Lung (tissue), 12 donors: Measurements from ENCODE around the gene SEMA4B. TPM values are rescaled to one million over a fixed set of nuclear protein-coding genes. Genes with fewer than 3 reads are reported as not detected.

ENCODE experiments used
- ATAC-seq: fragments of 200-7000 bp; cut with Tn5 transposase; one replicate; pipeline ENCODE4 v1.9.1; 2020; ENCODE audit warnings: moderate number of reproducible peaks; ENCODE audit not compliant: insufficient read depth, low FRiP score
- DNase-seq, 3 donors: peaks; one replicate each; pipeline ENCODE4 v3.0.0-alpha.2; 2013 to 2017
- H3K27ac ChIP-seq, 2 donors: one replicate each; pipeline ENCODE4 v1.5.1; 2013; ENCODE audit warnings: mild to moderate bottlenecking in 2 of 2, moderate library complexity in 2 of 2, control low read depth in 1 of 2, inconsistent platforms in 1 of 2, low read depth in 1 of 2, low read length in 1 of 2
- H3K27me3 ChIP-seq, 3 donors: one replicate each; pipeline ENCODE4 v1.5.1; 2013; ENCODE audit warnings: low read length in 2 of 3; ENCODE audit not compliant: control insufficient read depth in 3 of 3, insufficient read depth in 3 of 3
- H3K36me3 ChIP-seq, 4 donors: one replicate each; pipeline ENCODE4 v1.5.1; 2013; ENCODE audit warnings: low read length in 4 of 4, mild to moderate bottlenecking in 1 of 4, moderate library complexity in 1 of 4; ENCODE audit not compliant: control insufficient read depth in 4 of 4, insufficient read depth in 4 of 4
- H3K4me1 ChIP-seq, 5 donors: one replicate each; pipeline ENCODE4 v1.5.1; 2013; ENCODE audit warnings: low read length in 5 of 5, mild to moderate bottlenecking in 2 of 5, moderate library complexity in 1 of 5; ENCODE audit not compliant: control insufficient read depth in 5 of 5, insufficient read depth in 5 of 5
- H3K4me3 ChIP-seq: one replicate; pipeline ENCODE4 v1.5.1; 2013; ENCODE audit warnings: mild to moderate bottlenecking, control low read depth, moderate library complexity
- H3K9ac ChIP-seq, 2 donors: one replicate each; pipeline ENCODE4 v1.5.1; 2013; ENCODE audit warnings: low read length in 2 of 2, control low read depth in 1 of 2; ENCODE audit not compliant: insufficient read depth in 1 of 2
- H3K9me3 ChIP-seq, 4 donors: one replicate each; pipeline ENCODE4 v1.5.1; 2013; ENCODE audit warnings: low read length in 3 of 4, mild to moderate bottlenecking in 1 of 4, moderate library complexity in 1 of 4; ENCODE audit not compliant: control insufficient read depth in 4 of 4, insufficient read depth in 3 of 4
- WGBS, 2 donors: extraction: QIAGEN DNeasy Blood & Tissue Kit; methylation state at CpG; one replicate each; pipeline ENCODE4 v1.1.7; 2013; 5-methylcytosine and 5-hydroxymethylcytosine counted together
- polyA plus RNA-seq, 2 donors: library from polyadenylated mRNA; stranded (reverse); fragments of 200-250 nt; gene quantifications; one replicate each; pipeline ENCODE4 v1.2.1, GENCODE V29; 2013
- total RNA-seq, 2 donors: library from RNA; depleted of rRNA in 1 of 2; stranded (reverse); fragments of >200 nt in 1 of 2; gene quantifications; one replicate each; pipeline ENCODE4 v1.2.1, GENCODE V29; 2014 to 2021
- TF ChIP-seq, protein P1 (sequence below): IDR thresholded peaks from 2 replicates; pipeline ENCODE4 v1.5.1; 2012; ENCODE audit warnings: mild to moderate bottlenecking; ENCODE audit errors: control extremely low read depth, extremely low read depth
- donor health status: control.
- donor health status: control.
- donor health status: Bipolar disorder and iron deficiency.
- donor health status: healthy.
- donor health status: DM: yes; HTN: yes; CAD: no.

The SEMA4B gene
- total and polyA plus RNA-seq, 4 donors = 24.0 to 87.5 (median 69.8) TPM

DNA sequence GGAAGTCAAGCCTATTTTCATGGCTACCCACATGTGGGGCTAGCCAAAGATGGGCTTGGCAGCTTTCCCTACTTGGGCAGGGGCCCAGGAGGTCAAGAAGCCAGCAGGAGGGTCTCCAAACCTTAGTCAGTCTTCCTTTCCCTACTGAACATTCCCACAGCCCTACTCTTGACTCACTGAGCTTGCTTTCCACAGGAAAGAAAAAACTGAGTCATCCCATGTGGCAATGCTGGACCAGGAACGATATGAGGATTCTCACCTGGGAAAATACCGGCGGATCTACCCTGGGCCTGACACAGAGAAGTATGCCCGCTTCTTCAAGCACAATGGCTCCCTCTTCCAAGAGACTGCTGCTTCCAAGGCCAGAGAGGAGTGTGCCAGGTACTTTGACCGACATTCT lies 60.7 kb downstream of the SEMA4B start:
- ATAC-seq = no peak
- H3K9ac ChIP-seq = no peak overlapping the region

DNA sequence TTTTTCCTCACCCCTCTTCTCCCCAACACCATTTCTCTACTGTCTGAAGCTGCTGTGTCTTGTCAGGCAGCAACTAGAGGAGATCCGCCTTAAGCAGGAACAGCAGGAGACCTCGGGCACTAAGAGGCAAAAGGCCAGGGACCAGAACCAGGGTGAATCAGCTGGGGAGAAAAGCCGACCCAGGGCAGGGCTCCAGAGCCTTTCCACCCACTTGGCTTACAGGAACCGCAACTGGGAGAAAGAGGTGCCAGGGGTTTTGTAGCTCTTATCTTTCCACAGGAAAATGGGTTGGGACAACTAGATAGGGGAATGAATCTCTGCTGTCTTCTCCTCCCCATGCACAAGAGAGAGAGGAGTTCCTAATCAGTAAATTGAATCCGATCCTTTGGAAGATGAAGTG lies 61.3 kb downstream of the SEMA4B start:
- H3K27me3 ChIP-seq = no peaks in the 10 kb centered on the region
- TF ChIP-seq, protein P1, sequence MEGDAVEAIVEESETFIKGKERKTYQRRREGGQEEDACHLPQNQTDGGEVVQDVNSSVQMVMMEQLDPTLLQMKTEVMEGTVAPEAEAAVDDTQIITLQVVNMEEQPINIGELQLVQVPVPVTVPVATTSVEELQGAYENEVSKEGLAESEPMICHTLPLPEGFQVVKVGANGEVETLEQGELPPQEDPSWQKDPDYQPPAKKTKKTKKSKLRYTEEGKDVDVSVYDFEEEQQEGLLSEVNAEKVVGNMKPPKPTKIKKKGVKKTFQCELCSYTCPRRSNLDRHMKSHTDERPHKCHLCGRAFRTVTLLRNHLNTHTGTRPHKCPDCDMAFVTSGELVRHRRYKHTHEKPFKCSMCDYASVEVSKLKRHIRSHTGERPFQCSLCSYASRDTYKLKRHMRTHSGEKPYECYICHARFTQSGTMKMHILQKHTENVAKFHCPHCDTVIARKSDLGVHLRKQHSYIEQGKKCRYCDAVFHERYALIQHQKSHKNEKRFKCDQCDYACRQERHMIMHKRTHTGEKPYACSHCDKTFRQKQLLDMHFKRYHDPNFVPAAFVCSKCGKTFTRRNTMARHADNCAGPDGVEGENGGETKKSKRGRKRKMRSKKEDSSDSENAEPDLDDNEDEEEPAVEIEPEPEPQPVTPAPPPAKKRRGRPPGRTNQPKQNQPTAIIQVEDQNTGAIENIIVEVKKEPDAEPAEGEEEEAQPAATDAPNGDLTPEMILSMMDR = no peak
- no peak for DNase-seq
- H3K36me3 ChIP-seq = peaks cover 0 to 3% (median 0%) of the 10 kb centered on the region in 4 donors
- peaks cover 5 to 23% (median 10%) of the 10 kb centered on the region in 5 donors for H3K4me1 ChIP-seq
- H3K27ac ChIP-seq = no peak overlapping the region
- H3K9ac ChIP-seq = no peak overlapping the region
- no peak overlapping the region for H3K4me3 ChIP-seq
- no peak for ATAC-seq
- no peaks in the 10 kb centered on the region for H3K9me3 ChIP-seq
- 84 to 89% methylated on average over 5 of the region's 5 CpGs for WGBS, 2 donors

More for the DNA sequence above, 60.7 kb downstream of the SEMA4B start:
- Histone ChIP-seq H3K27me3 (no peaks in the 10 kb centered on the region), H3K4me3 (no peak overlapping the region), H3K4me1 (peaks cover 4 to 17% (median 6%) of the 10 kb centered on the region in 5 donors), H3K36me3 (peaks cover 0 to 3% (median 0%) of the 10 kb centered on the region in 4 donors), H3K9me3 (no peaks in the 10 kb centered on the region), H3K27ac (no peak overlapping the region)
- 91 to 93% methylated on average over 5 of the region's 5 CpGs for WGBS, 2 donors
- TF ChIP-seq, protein P1 = no peak
- no peak for DNase-seq

DNA sequence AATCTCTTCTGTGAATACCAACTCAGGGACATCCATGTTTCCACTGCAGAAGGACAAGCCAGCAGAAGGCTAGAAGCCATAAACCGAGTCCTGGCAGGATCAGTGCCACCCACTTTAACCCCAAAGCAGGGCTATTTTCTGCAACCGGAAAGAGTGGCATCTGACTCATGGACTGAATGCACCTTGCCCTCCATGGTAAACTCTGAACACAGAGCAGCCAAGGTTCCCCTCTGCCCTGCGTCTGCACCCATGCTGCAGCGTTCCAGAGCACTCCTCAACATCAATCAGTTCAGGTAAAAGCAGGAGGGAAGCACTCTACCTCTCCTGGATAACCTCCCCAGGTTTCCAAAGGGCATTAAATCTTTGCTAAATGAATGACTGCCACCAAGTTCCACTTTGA lies 63.5 kb downstream of the SEMA4B start:
- ATAC-seq (no peak), DNase-seq (no peak)
- peak overlapping the region; percentile 74 for H3K4me3 ChIP-seq
- 40 to 57% methylated on average over 4 of the region's 4 CpGs for WGBS, 2 donors
- TF ChIP-seq, protein P1 = no peak
- H3K36me3 ChIP-seq = peaks cover 0 to 9% (median 3%) of the 10 kb centered on the region in 4 donors
- H3K9me3 ChIP-seq = no peaks in the 10 kb centered on the region
- peak overlapping the region; percentile 97 to 99 for H3K27ac ChIP-seq
- H3K27me3 ChIP-seq = no peaks in the 10 kb centered on the region
- H3K9ac ChIP-seq = peak overlapping the region; percentile 89 to 91
- H3K4me1 ChIP-seq = peaks cover 5 to 31% (median 10%) of the 10 kb centered on the region in 5 donors
